Kidney epithelial cell (primary cell): ENCODE data around the gene RPS6KA5. TPM values are rescaled to one million over a fixed set of nuclear protein-coding genes. Genes with fewer than 3 reads are reported as not detected.

ENCODE experiments used
- DNase-seq: peaks from one replicate; pipeline ENCODE4 v3.0.0-alpha.2; 2010; ENCODE audit warnings: low read depth
- H3K27me3 ChIP-seq: 2 replicates; pipeline ENCODE4 v1.6.0; 2011; ENCODE audit warnings: low read length; ENCODE audit not compliant: control insufficient read depth, insufficient read depth
- H3K36me3 ChIP-seq: 2 replicates; pipeline ENCODE4 v1.5.1; 2011; ENCODE audit warnings: low read length; ENCODE audit not compliant: control insufficient read depth, insufficient read depth
- H3K4me3 ChIP-seq: 2 replicates; pipeline ENCODE4 v1.5.1; 2011; ENCODE audit warnings: low read depth, mild to moderate bottlenecking, control low read depth, low read length
- CTCF ChIP-seq: IDR thresholded peaks from 2 replicates; pipeline ENCODE4 v1.5.1; 2011; ENCODE audit warnings: mild to moderate bottlenecking, moderate library complexity, low read length, control low read depth, inconsistent platforms; ENCODE audit not compliant: insufficient read depth, poor library complexity, severe bottlenecking
- total RNA-seq: library from RNA; depleted of rRNA; stranded (reverse); fragments of >200 nt; gene quantifications from 2 replicates; pipeline ENCODE4 v1.2.3, GENCODE V29; 2015

RPS6KA5 gene
- total RNA-seq, 1 donor from 2014 or later, result 3.7 TPM

DNA sequence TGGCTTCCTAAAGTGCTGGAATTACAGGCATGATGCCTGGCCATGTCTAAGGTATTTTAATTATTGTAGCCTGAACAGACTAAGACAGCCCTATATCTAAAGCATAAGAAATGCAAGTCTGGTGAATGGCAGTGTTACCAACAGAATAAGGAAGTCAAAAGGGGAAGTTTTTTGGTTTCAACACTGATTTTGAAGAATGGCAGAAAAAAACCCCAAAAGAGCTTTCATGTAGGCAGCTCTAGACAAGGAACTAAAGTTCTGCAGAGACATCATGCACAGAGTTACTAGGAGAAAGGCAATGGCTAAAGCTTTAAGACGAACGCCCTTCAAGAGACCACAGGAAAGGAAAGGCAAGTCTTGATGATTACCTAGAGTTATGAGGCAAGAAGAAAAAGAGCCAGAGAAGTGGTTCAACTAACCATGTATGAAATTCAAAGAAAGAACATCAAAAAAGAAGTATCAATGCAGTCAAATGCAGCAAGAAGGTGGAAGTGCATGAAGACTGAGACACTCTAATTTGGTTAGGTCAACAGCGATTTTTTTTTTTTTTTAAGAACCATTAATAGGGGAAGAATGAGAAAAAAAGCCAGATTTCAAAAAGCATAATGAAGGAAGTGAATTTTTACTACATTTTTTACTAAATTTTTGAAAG lies 50.8 kb downstream of the RPS6KA5 start:
- H3K27me3 ChIP-seq, result no peaks in the 10 kb centered on the region
- H3K36me3 ChIP-seq, result no peaks in the 10 kb centered on the region
- no peak for DNase-seq
- no peak for TF ChIP-seq CTCF
- H3K4me3 ChIP-seq, result no peak overlapping the region

DNA sequence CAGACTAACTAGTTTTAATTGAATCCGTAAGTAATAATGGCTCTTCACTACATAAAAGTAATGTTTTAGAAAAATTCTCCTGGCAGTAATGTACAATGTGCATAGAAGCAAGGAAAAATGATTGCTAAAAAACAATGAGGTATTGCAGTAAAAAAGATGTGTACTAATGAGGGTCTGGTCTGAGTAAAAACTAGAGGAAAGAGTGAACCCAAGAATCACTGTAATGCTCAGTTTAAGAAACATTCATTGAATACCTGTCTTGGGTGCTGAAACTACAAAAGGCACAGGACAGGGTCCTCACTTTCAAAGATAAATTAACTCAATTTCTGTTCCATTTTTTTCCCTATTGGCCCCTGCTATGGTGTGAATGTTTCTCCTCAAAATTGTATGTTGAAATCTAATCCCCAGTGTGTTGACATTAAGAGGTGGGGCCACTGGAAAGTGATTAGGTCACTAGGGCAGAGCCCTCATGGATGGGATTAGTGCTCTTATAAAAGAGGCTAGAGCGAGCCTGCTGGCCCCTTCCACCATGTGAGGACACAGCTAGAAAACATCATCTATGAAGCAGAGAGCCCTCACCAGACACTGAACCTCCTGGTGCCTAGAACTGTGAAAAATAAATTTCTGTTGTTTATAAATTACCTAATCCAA lies 51.6 kb downstream of the RPS6KA5 start:
- no peak for DNase-seq
- H3K36me3 ChIP-seq, result no peaks in the 10 kb centered on the region
- H3K27me3 ChIP-seq, result no peaks in the 10 kb centered on the region
- no peak for TF ChIP-seq CTCF
- H3K4me3 ChIP-seq, result no peak overlapping the region

DNA sequence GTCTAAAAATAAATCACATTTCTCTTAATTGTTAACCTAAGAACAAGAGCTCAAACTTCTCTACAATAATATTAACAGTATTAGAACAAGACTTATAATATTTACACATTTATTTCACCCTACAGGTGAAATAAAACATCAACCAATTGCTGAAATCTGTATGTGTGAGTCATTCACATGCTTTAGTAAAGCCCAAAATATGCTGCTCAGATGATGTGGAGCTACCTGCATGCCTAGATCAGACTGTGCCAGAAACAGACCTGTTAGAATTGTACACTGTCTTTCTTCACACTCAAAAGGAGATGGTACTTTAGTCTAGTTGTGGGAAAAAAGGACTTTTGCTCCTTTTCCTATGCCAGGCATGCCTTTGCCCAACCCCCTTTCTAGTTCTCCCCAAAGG lies 54.7 kb downstream of the RPS6KA5 start:
- peak; percentile 5 for DNase-seq

GRCh38 chr14:91004987-91005386 lies 55.5 kb downstream of the RPS6KA5 start:
- Histone ChIP-seq H3K36me3 (no peaks in the 10 kb centered on the region), H3K4me3 (no peak overlapping the region), H3K27me3 (no peaks in the 10 kb centered on the region)
- no peak for DNase-seq
- TF ChIP-seq CTCF, result no peak

More for the DNA sequence above, 54.7 kb downstream of the RPS6KA5 start:
- Histone ChIP-seq H3K4me3 (no peak overlapping the region), H3K27me3 (no peaks in the 10 kb centered on the region), H3K36me3 (no peaks in the 10 kb centered on the region)
- no peak for TF ChIP-seq CTCF

DNA sequence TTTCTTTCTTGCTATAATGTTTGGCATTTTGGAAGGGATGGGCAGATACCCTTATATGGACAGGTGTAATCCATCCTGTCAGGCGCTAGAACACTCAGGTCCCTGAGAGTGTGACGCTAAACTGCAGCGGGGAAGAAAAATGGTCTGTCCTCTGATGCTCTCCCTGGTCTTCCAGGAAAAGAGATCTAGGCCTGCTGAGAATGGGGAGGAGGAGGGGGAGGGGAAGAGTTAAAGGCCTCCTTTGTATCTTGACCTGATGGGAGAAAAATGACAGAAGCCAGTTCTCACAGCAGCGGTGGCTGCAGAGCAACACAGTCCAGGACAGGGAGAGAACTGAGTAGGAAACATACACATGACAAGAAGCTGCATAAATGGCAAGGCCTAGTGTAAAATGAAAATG lies 61.1 kb downstream of the RPS6KA5 start:
- Histone ChIP-seq H3K27me3 (no peaks in the 10 kb centered on the region), H3K36me3 (no peaks in the 10 kb centered on the region), H3K4me3 (no peak overlapping the region)
- no peak for TF ChIP-seq CTCF
- DNase-seq, result no peak

GRCh38 chr14:90996967-90997366 lies 63.5 kb downstream of the RPS6KA5 start:
- no peaks in the 10 kb centered on the region for H3K36me3 ChIP-seq
- TF ChIP-seq CTCF, result no peak
- H3K27me3 ChIP-seq, result no peaks in the 10 kb centered on the region
- DNase-seq, result no peak
- no peak overlapping the region for H3K4me3 ChIP-seq
